ENCODE measurements around the gene ALKBH4.
"Not testable (repeated sequence)": the region's sequence is repeated elsewhere in the genome, so short reads cannot be mapped to it uniquely, and the experiment has no call there.

ALKBH4 gene

DNA sequence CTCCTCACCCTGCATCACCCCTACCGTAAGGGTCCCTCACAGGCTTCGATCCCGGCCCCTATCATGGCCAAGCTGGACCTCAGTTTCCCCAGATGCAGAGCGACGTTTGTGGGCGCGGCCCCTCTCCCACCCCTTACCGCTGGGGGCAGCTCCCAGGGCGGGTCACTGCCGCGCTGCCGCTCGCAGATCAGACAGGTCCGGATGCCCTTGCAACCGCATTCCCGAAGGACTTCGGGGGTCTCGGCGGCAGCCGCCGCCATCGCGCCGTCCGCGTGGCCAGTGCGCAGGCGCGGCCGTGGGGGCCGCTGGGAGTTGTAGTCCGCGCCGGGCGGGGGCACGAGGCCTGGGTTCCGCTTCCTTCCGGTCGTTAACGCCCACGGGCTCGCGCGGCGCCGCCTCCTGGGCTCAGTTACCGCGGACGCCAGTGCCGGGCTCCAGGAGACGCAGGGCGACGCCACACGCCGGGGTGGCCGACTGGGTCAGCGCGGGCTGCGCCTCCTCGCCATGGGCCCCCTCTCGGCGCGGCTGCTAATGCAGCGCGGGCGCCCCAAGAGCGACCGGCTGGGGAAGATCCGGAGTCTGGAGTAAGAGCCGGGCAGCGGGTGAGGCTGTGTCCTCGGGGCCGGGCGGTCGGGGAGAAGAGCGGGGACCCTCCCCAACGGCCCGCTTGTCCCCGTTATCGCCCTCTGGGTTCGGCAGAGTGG is at the start of gene ALKBH4, which contains the start of gene LRWD1:
ALKBH4 (minus strand) TSS at position 287 of the 704 bp plus-strand sequence; CDS start at position 260, 27 bp downstream.
LRWD1 (plus strand) TSS at position 408 of the 704 bp plus-strand sequence; CDS start at position 505, 97 bp downstream.
- peak; percentile 90 for DNase-seq (ENCODE audit: low read depth)

DNA sequence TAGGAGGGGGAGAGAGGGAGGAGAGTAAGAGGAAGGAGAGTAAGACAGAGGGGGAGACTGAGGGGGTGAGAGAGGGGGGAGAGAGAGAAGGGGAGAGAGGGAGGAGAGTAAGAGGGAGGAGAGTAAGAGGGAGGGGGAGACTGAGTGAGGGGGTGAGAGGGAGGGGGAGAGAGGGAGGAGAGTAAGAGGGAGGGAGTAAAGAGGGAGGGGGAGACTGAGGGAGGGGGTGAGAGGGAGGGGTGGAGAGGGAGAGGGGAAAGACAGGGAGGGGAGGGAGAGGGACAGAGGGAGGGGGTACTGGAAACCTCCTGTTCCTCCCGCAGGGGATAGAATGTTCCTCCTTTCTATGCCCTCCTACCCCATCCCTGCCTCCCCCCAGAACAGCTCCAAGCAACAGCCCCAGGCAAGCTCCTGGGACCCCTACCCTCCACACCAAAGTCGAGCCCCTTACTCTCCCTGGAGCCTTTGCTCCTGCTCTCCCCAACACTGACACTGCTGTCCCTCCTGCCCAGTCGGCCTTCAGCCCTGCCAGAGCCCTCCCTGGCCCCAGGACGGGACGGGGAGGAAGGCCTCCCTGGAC is 48.1 kb upstream of the ALKBH4 start:
- not testable (repeated sequence) for DNase-seq (ENCODE audit: low read depth)

- DNase-seq (ENCODE audit: low read depth), result not testable (repeated sequence)
Measured at GRCh38 chr7:102511860-102512522, 47.3 kb upstream of the ALKBH4 start.

DNA sequence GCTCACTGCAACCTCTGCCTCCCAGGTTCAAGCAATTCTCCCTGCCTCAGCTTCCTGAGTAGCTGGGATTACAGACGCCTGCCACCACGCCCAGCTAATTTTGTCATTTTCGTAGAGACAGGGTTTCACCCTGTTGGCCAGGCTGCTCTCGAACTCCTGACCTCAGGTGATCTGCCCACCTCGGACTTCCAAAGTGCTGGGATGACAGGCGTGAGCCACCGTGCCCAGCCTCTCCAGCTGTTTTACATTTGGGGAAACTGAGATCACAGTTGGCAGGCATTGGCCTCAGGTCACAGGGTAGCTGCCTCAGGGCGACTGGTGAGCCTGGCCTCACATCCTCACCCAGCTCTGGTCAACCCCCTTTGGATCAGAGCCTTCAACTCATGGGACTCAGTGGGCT is 45.9 kb upstream of the ALKBH4 start:
- not testable (repeated sequence) for DNase-seq (ENCODE audit: low read depth)

DNA sequence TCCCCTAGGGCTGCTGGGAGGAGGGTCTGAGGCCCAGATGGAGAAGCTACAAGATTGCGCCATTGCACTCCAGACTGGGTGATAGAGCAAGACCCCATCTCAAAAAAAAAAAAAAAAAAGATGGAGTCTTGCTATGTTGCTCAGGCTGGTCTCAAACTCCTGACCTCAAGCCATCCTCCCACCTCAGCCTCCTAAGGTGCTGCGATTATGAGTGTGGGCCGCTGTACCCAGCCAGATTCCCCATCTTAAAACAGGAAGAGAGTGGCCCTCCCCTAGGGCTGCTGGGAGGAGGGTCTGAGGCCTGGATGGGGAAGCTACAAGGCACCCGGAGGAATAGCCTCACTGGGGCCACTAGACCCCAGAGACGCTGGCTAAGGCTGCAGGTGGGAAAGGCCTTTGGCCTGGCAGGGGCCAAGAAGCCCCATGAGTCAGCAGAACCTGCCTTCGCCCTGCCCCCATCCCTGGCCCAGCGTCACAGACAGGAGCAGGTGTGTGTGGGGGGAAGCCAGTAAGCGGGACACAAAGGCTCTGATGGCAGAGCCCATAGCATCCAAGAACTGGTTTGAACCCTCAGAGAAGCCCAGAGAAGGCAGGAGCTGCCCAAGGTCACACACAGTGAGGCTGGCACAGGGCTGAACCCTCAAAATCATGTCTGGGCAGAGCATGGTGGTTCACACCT is 42.9 kb upstream of the ALKBH4 start:
- DNase-seq (ENCODE audit: low read depth), result not testable (repeated sequence)

GRCh38 chr7:102505298-102506185 is 40.9 kb upstream of the ALKBH4 start:
- DNase-seq (ENCODE audit: low read depth), result not testable (repeated sequence)

- DNase-seq (ENCODE audit: low read depth), result not testable (repeated sequence)
Measured at GRCh38 chr7:102503141-102503540, 38.5 kb upstream of the ALKBH4 start.

DNA sequence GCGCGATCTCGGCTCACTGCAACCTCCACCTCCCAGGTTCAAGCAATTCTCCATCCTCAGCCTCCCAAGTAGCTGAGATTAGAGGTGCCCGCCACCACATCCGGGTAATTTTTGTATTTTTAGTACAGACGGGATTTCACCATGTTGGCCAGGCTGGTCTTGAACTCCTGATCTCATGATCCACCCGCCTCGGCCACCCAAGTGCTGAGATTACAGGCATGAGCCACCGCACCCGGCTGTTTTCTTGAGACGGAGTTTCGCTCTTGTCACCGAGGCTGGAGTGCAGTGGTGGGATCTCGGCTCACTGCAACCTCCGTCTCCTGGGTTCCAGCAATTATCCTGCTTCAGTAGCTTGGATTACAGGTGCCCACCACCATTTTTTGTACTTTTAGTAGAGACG is 33.7 kb upstream of the ALKBH4 start:
- not testable (repeated sequence) for DNase-seq (ENCODE audit: low read depth)

DNA sequence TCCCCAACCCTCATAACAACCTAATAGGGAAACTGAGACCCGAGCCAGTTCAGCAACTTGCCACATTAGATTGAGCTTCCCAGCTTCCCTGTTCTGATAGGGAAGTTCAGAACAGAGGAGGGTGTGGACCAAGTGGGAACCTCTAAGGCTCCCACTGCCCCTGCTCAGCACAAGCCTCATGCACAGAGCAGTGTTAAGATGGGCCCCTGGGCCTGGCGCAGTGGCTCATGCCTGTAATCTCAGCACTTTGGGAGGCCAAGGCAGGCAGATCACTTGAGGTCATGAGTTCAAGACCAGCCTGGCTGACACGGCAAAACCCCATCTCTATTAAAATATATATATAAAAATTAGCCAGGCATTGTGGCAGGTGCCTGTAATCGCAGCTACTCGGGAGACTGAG is 32.6 kb upstream of the ALKBH4 start:
- not testable (repeated sequence) for DNase-seq (ENCODE audit: low read depth)

DNA sequence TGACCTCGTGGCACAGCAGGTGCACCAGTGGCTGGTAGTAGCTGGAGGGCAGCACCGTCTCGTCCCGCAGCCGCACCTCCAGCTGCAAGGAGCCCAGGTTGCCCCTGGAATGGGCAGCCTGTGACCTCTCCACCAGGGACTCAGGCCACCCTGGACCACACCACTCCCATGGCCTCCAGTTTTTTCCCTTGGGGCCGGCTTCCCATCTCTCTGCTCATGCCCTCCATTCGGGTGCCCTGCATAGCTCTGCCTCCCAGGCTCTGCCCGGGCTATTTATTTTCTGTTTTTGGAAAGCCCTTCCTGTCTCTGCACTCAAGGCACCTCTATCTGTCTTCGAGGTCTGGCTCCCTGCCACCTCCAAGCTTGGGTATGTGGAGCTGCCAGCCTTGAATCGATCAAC is 32.2 kb upstream of the ALKBH4 start:
- not testable (repeated sequence) for DNase-seq (ENCODE audit: low read depth)

DNA sequence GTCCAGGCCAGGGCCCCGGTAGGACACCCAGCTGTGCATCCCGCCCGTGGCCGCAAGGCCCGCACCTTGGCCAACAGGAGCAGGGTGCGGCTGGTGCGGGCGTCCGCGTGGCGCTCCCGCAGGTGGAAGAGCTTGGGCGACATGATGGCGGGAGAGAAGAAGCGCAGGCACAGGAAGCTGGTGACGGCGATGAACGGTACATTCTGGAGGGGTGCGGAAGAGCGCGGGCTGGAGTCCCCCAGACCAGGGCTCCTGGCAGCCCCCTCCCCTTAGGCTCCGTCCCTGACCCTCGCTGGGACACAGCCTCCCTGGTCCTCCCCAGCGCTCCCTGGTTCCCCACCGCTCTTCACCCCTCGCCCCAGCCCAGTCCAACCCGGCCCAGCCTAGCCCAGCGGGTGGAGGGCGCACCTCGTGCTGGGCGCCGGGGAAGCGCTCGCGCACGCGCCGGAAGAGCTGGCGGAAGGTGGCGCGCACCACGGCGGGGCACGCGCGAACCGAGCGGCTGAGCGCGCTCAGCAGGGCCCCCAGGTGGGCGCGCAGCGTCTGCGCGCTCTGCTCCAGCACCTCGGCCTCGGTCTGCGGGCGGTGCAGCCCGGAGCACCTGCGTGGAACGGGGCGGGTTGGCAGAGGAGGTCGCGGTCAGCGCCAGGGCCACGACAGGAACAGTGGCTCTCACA is 29.9 kb upstream of the ALKBH4 start:
- not testable (repeated sequence) for DNase-seq (ENCODE audit: low read depth)

DNA sequence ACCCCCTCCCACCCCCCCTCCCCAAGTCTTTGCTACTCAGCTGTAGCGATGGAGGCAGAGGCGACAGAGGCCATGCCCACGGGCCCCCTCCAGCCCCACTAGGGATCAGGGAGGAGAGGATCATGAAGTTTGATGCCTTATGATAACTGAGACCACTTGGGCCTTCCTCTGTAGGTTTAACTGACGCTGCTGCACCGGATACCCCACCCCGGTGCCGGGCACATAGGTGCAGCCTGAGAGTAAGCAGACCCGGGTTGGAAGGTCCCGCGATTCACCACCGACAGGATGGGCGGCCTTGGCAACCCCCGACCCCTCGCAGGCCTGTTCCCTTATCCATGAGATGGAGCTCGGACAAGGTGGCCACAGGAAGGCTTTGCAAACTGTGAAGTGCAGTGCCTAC is 29.4 kb upstream of the ALKBH4 start:
- not testable (repeated sequence) for DNase-seq (ENCODE audit: low read depth)

GRCh38 chr7:102493220-102493935 is 28.7 kb upstream of the ALKBH4 start:
- DNase-seq (ENCODE audit: low read depth), result not testable (repeated sequence)

DNA sequence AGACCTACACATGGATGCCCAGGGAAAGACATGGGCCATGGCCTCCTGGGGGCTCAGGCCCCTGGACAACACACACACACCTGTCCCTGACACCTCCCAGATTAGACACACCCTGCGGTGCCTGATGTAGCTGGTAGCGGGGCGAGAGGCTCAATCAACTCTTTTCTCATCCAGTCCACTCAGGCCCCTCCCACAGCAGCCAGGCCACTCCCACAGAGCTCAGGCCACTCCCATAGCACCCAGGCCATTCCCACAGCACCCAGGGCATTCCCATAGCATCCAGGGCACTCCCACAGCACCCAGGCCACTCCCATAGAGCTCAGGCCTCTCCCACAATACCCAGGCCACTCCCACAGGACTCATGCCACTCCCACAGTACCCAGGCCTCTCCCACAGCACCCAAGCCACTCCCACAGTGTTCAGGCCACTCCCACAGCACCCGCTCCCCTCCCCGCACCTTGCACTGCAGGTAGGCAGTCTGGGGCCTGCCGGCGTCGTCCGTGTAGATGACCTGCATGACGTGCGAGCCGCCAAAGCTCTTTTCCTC is 25.9 kb upstream of the ALKBH4 start:
- peak; percentile 56 for DNase-seq (ENCODE audit: low read depth)

DNA sequence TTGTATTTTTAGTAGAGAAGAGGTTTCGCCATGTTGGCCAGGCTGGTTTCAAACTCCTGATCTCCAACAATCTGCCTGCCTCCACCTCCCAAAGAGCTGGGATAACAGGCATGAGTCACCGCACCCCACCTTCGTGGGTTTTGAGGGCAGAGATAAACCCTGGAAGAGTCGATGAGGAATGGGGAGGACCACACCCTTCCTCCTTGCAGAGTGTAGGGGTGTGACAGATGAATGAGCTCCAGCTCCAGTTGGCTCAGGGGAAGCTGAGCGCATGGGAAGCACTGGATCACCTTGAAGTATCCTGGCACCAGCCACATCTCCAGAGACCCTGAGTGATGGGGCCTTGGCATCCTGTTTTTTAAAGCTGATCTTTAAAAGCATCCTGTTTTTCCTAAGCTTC is 19.7 kb upstream of the ALKBH4 start:
- DNase-seq (ENCODE audit: low read depth), result not testable (repeated sequence)

GRCh38 chr7:102481962-102482361 is 17.3 kb upstream of the ALKBH4 start:
- DNase-seq (ENCODE audit: low read depth), result not testable (repeated sequence)

DNA sequence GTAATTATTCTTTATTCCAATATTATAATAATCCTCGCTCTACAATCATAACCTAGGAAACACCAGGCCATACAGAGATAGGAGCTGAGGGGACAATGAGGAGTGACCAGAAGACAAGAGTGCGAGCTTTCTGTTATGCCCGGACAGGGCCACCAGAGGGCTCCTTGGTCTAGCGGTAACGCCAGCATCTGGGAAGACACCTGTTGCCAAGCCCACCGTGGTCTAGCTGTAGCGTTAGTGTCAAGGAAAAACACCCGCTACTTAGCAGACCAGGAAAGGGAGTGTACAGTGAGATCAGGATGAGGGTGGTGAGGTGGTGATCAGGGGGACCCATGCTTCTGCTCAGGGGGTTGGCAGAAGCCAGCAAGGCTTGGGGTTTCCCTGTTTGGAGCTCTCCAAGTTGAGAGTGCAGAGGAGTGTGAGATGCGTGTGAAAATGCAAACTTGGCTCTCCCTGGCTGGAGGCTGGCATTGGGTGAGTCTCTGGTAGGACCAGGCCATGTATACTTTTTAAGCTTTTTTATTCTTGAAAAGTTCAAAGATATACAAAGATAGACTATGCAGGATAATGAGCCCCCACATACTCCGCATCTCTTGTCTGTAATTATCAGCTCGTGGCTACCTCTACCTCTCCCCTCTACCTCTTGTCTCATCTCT is 15.4 kb upstream of the ALKBH4 start:
- not testable (repeated sequence) for DNase-seq (ENCODE audit: low read depth)

DNA sequence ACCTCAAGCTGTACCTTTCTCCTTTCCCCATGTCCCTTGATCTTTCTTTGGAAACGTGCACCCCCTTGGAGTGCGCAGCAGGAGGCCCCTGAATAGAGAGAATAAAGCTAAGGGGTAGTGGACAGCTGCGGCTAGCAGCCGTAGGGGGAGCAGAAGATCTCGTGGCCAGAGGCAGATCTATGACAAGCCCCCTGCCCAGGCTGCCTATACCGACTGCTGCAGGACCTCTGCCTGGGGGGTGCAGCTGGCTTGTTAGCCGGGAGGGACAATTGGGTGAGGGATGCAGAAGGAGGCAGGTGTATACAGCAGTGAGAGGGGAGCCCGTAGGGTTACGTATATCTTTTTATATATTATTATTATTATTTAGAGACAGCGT is 14.5 kb upstream of the ALKBH4 start:
- not testable (repeated sequence) for DNase-seq (ENCODE audit: low read depth)

All from stimulated activated CD8-positive, alpha-beta memory T cell treated with anti-CD3 and anti-CD28 coated beads, Interleukin-7, amount 100 ng/mL, for 24 hours (primary cell).